CD4-positive, alpha-beta memory T cell (primary cell): Measurements from ENCODE around the gene WDR13. TPM values are rescaled to one million over a fixed set of nuclear protein-coding genes. Genes with fewer than 3 reads are reported as not detected.

ENCODE experiments used
- CTCF ChIA-PET: fragments of 350-600 bp; sonication (Branson Sonifier 250); formaldehyde crosslinking; loops from one replicate; lab custom pipeline; 2021; ENCODE audit warnings: inconsistent platforms; ENCODE audit not compliant: partially characterized antibody; lab: Charles Lee
- POLR2A ChIA-PET: fragments of 350-600 bp; sonication (Branson Sonifier 250); formaldehyde crosslinking; loops from one replicate; lab custom pipeline; 2021; ENCODE audit not compliant: partially characterized antibody; lab: Charles Lee
- DNase-seq, 5 donors: peaks; one replicate each; pipeline versions ENCODE4 v3.0.0 to v3.0.0-alpha.2; 2020 to 2022; ENCODE audit warnings: mixed read lengths in 1 of 5
- H3K27ac ChIP-seq: one replicate; pipeline ENCODE4 v1.7.0; 2013; ENCODE audit warnings: low read depth, low read length
- H3K27me3 ChIP-seq: 2 replicates; pipeline ENCODE4 v1.7.0; 2013; ENCODE audit warnings: mild to moderate bottlenecking, low read length, moderate library complexity; ENCODE audit not compliant: insufficient read depth
- H3K36me3 ChIP-seq: 2 replicates; pipeline ENCODE4 v1.7.0; 2013; ENCODE audit warnings: mild to moderate bottlenecking, low read length, moderate library complexity; ENCODE audit not compliant: insufficient read depth
- H3K4me1 ChIP-seq: 2 replicates; pipeline ENCODE4 v1.7.0; 2013; ENCODE audit warnings: mild to moderate bottlenecking, low read length, moderate library complexity; ENCODE audit not compliant: insufficient read depth
- H3K4me3 ChIP-seq, 2 donors: one replicate each; pipeline ENCODE4 v1.7.0; 2013; ENCODE audit warnings: low read length in 2 of 2, mild to moderate bottlenecking in 1 of 2
- H3K9me3 ChIP-seq, 2 donors: one replicate each; pipeline ENCODE4 v1.7.0; 2013; ENCODE audit warnings: low read length in 2 of 2, control low read depth in 1 of 2; ENCODE audit not compliant: control insufficient read depth in 1 of 2
- H3K27ac Mint-ChIP-seq, 7 donors: one replicate each; pipeline ENCODE4 v1.8.0; 2020 to 2021; ENCODE audit warnings: mixed read lengths in 7 of 7, mild to moderate bottlenecking in 6 of 7, inconsistent platforms in 3 of 7, moderate library complexity in 3 of 7
- H3K27me3 Mint-ChIP-seq, 2 donors: one replicate each; pipeline ENCODE4 v1.8.0; 2020 to 2021; ENCODE audit warnings: mixed read lengths in 2 of 2
- H3K36me3 Mint-ChIP-seq, 2 donors: one replicate each; pipeline ENCODE4 v1.8.0; 2020 to 2021; ENCODE audit warnings: mixed read lengths in 2 of 2, inconsistent platforms in 1 of 2, mild to moderate bottlenecking in 1 of 2
- H3K4me1 Mint-ChIP-seq, 4 donors: one replicate each; pipeline ENCODE4 v1.8.0; 2020 to 2021; ENCODE audit warnings: mixed read lengths in 4 of 4, mild to moderate bottlenecking in 1 of 4
- H3K4me3 Mint-ChIP-seq, 8 donors: one replicate each; pipeline ENCODE4 v1.8.0; 2020 to 2021; ENCODE audit warnings: mixed read lengths in 8 of 8, mild to moderate bottlenecking in 7 of 8, moderate library complexity in 6 of 8, inconsistent platforms in 3 of 8
- H3K9me3 Mint-ChIP-seq, 8 donors: one replicate each; pipeline ENCODE4 v1.8.0; 2020 to 2021; ENCODE audit warnings: mixed read lengths in 8 of 8, mild to moderate bottlenecking in 5 of 8, inconsistent platforms in 3 of 8, moderate library complexity in 1 of 8
- intact Hi-C: fragments of 100-400 bp; cut with micrococcal nuclease; formaldehyde crosslinking; loops from one replicate; pipeline ENCODE4 v1.15.1; 2023
- polyA plus RNA-seq, 2 donors: library from polyadenylated mRNA; unstranded; fragments of 300-500 nt; fragmentation: Illumina TruSeq; gene quantifications; one replicate each; pipeline ENCODE4 v1.2.3, GENCODE V29; 2021
- total RNA-seq, 2 experiments: library from RNA; stranded (reverse); gene quantifications; one replicate each; pipeline ENCODE4 v1.2.3, GENCODE V29; 2021

WDR13 gene
- total and polyA plus RNA-seq, 4 experiments from 2014 or later, result 41.8 to 67.9 (median 48.5) TPM

- Histone ChIP-seq H3K9me3 (no peaks in the 10 kb centered on the region), H3K27me3 (no peaks in the 10 kb centered on the region), H3K27ac (no peak overlapping the region), H3K4me1 (peaks cover 1% of the 10 kb centered on the region), H3K36me3 (no peaks in the 10 kb centered on the region), H3K4me3 (no peak overlapping the region)
- DNase-seq, result no peak
- intact Hi-C loops, result no loop called here
- no peaks in the 10 kb centered on the region for H3K27me3 Mint-ChIP-seq
- ChIA-PET CTCF (no interaction called here), POLR2A (no interaction called here)
- H3K36me3 Mint-ChIP-seq, result peaks cover 0 to 10% of the 10 kb centered on the region in 2 donors
- H3K27ac Mint-ChIP-seq, result no peak overlapping the region
- H3K4me1 Mint-ChIP-seq, result peaks cover 3 to 14% (median 7%) of the 10 kb centered on the region in 4 donors
- no peak overlapping the region for H3K4me3 Mint-ChIP-seq
- peaks cover 0 to 1% (median 0%) of the 10 kb centered on the region in 8 donors for H3K9me3 Mint-ChIP-seq
Observed at GRCh38 chrX:48569958-48570357, 27.3 kb upstream of the WDR13 start.

GRCh38 chrX:48573690-48574269 is 23.5 kb upstream of the WDR13 start:
- POLR2A ChIA-PET, result interaction anchor here (0.9 to 2.9 kb wide), 29 partner anchors 10 to 1356 kb away, joined by 3 to 49 read pairs (median 5); partner anchors contain the start of genes EBP, ELK1, FTSJ1 and HDAC6
- Mint-ChIP-seq H3K4me3 (peak overlapping the region; percentile 89 to 99 (median 97)), H3K27me3 (no peaks in the 10 kb centered on the region), H3K9me3 (peaks cover 0 to 6% (median 0%) of the 10 kb centered on the region in 8 donors), H3K27ac (peak overlapping the region; percentile 97 to 100 (median 98)), H3K4me1 (peaks cover 7 to 30% (median 16%) of the 10 kb centered on the region in 4 donors), H3K36me3 (peaks cover 9 to 39% of the 10 kb centered on the region in 2 donors)
- Histone ChIP-seq H3K27me3 (no peaks in the 10 kb centered on the region), H3K9me3 (no peaks in the 10 kb centered on the region), H3K4me1 (peaks cover 17% of the 10 kb centered on the region), H3K36me3 (peaks cover 32% of the 10 kb centered on the region), H3K27ac (peak overlapping the region; percentile 96), H3K4me3 (peak overlapping the region; percentile 30 to 81)
- peak in 1 of 5 donors; percentile 78 for DNase-seq
- CTCF ChIA-PET, result interaction anchor here (1.2 to 1.7 kb wide), 2 partner anchors 26 to 34 kb away, joined by 3 to 9 read pairs; partner anchors contain the start of gene TBC1D25
- intact Hi-C loops, result loop anchor here (1.0 kb wide), 5 partner anchors 24 to 490 kb away; partner anchors contain the start of genes FTSJ1, TBC1D25 and WDR13

- DNase-seq, result peak; percentile 90 to 97 (median 95)
- CTCF ChIA-PET, result interaction anchor here (1.7 kb wide), 1 partner anchor 35 kb away, joined by 9 read pairs; the partner anchor contains the start of gene TBC1D25
- intact Hi-C loops, result loop anchor here (1.0 kb wide), 5 partner anchors 23 to 491 kb away; partner anchors contain the start of genes FTSJ1, TBC1D25 and WDR13
- Histone ChIP-seq H3K4me3 (peak within 1 kb of the TSS; percentile 42 to 81), H3K27me3 (no peaks in the 10 kb centered on the region), H3K4me1 (peaks cover 17% of the 10 kb centered on the region), H3K27ac (peak within 1 kb of the TSS; percentile 96), H3K36me3 (peaks cover 35% of the 10 kb centered on the region), H3K9me3 (no peaks in the 10 kb centered on the region)
- Mint-ChIP-seq H3K4me3 (peak within 1 kb of the TSS; percentile 89 to 99 (median 97)), H3K27ac (peak within 1 kb of the TSS; percentile 97 to 100 (median 98)), H3K4me1 (peaks cover 7 to 31% (median 18%) of the 10 kb centered on the region in 4 donors), H3K9me3 (peaks cover 0 to 6% (median 0%) of the 10 kb centered on the region in 8 donors), H3K36me3 (peaks cover 12 to 44% of the 10 kb centered on the region in 2 donors), H3K27me3 (no peaks in the 10 kb centered on the region)
- POLR2A ChIA-PET, result interaction anchor here (0.9 to 2.9 kb wide), 30 partner anchors 9 to 1357 kb away, joined by 3 to 49 read pairs (median 5); partner anchors contain the start of genes EBP, ELK1, FTSJ1 and HDAC6
Observed at GRCh38 chrX:48574270-48575266, 22.7 kb upstream of the WDR13 start, which contains the start of gene RBM3. TSS of gene RBM3 (plus strand) at chrX:48574484. CDS start at chrX:48575181, 697 bp downstream.

GRCh38 chrX:48575642-48576041 is 21.6 kb upstream of the WDR13 start:
- peak overlapping the region; percentile 96 for H3K27ac ChIP-seq
- Mint-ChIP-seq H3K27me3 (no peaks in the 10 kb centered on the region), H3K27ac (peak overlapping the region; percentile 62 to 100 (median 80)), H3K4me3 (peak overlapping the region; percentile 52 to 98 (median 92)), H3K36me3 (peaks cover 12 to 48% of the 10 kb centered on the region in 2 donors), H3K9me3 (peaks cover 0 to 6% (median 0%) of the 10 kb centered on the region in 8 donors), H3K4me1 (peaks cover 7 to 35% (median 18%) of the 10 kb centered on the region in 4 donors)
- H3K9me3 ChIP-seq, result no peaks in the 10 kb centered on the region
- no peak for DNase-seq
- H3K36me3 ChIP-seq, result peaks cover 35% of the 10 kb centered on the region
- POLR2A ChIA-PET, result interaction anchor here (0.8 to 2.9 kb wide), 6 partner anchors 8 to 226 kb away, joined by 3 to 49 read pairs (median 6); partner anchors contain the start of genes HDAC6 and TBC1D25
- CTCF ChIA-PET, result interaction anchor here (0.9 kb wide), 1 partner anchor 36 kb away, joined by 3 read pairs; the partner anchor contains the start of gene TBC1D25
- intact Hi-C loops, result no loop called here
- peaks cover 17% of the 10 kb centered on the region for H3K4me1 ChIP-seq
- H3K27me3 ChIP-seq, result no peaks in the 10 kb centered on the region
- H3K4me3 ChIP-seq, result peak overlapping the region in 1 of 2 donors; percentile 81

GRCh38 chrX:48576108-48576507 is 21.2 kb upstream of the WDR13 start:
- DNase-seq, result no peak
- ChIA-PET CTCF (interaction anchor here (0.9 kb wide), 1 partner anchor 37 kb away, joined by 3 read pairs; the partner anchor contains the start of gene TBC1D25), POLR2A (interaction anchor here (0.8 to 2.9 kb wide), 3 partner anchors 7 to 36 kb away, joined by 3 to 49 read pairs (median 5); partner anchors contain the start of gene TBC1D25)
- Histone ChIP-seq H3K27ac (peak overlapping the region; percentile 96), H3K36me3 (peaks cover 35% of the 10 kb centered on the region), H3K27me3 (no peaks in the 10 kb centered on the region), H3K9me3 (no peaks in the 10 kb centered on the region), H3K4me3 (no peak overlapping the region), H3K4me1 (peaks cover 17% of the 10 kb centered on the region)
- Mint-ChIP-seq H3K27me3 (no peaks in the 10 kb centered on the region), H3K4me3 (peak overlapping the region in 7 of 8 donors; percentile 20 to 69 (median 33)), H3K36me3 (peaks cover 12 to 48% of the 10 kb centered on the region in 2 donors), H3K9me3 (peaks cover 0 to 6% (median 0%) of the 10 kb centered on the region in 8 donors), H3K4me1 (peaks cover 7 to 35% (median 18%) of the 10 kb centered on the region in 4 donors), H3K27ac (peak overlapping the region; percentile 53 to 100 (median 80))
- intact Hi-C loops, result no loop called here

- Histone ChIP-seq H3K27ac (no peak overlapping the region), H3K27me3 (no peaks in the 10 kb centered on the region), H3K36me3 (peaks cover 35% of the 10 kb centered on the region), H3K4me3 (no peak overlapping the region), H3K9me3 (no peaks in the 10 kb centered on the region), H3K4me1 (peaks cover 17% of the 10 kb centered on the region)
- no peaks in the 10 kb centered on the region for H3K27me3 Mint-ChIP-seq
- POLR2A ChIA-PET, result interaction anchor here (0.6 to 1.6 kb wide), 5 partner anchors 8 to 313 kb away, joined by 3 to 5 read pairs (median 3); partner anchors contain the start of gene WAS
- CTCF ChIA-PET, result interaction anchor here (1.0 kb wide), 1 partner anchor 70 kb away, joined by 3 read pairs; no protein-coding TSS in a partner anchor
- H3K4me1 Mint-ChIP-seq, result peaks cover 6 to 34% (median 19%) of the 10 kb centered on the region in 4 donors
- intact Hi-C loops, result no loop called here
- H3K9me3 Mint-ChIP-seq, result peaks cover 0 to 6% (median 0%) of the 10 kb centered on the region in 8 donors
- no peak for DNase-seq
- H3K36me3 Mint-ChIP-seq, result peaks cover 12 to 48% of the 10 kb centered on the region in 2 donors
- H3K27ac Mint-ChIP-seq, result peak overlapping the region in 3 of 7 donors; percentile 19 to 65 (median 39)
- H3K4me3 Mint-ChIP-seq, result peak overlapping the region in 1 of 8 donors; percentile 20
Observed at GRCh38 chrX:48578661-48579128, 18.6 kb upstream of the WDR13 start.
